ENCODE data around the gene PTPRCAP. TPM values are rescaled to one million over a fixed set of nuclear protein-coding genes. Genes with fewer than 3 reads are reported as not detected.

The PTPRCAP gene
- total and polyA plus RNA-seq, 10 of the 15 experiments (the other 5 are each of a cell fraction or from before 2014, with no cell fraction given) = 4.7 to 266 (median 125) TPM

- H4K20me1 ChIP-seq (ENCODE audit: control insufficient read depth, insufficient read depth) = no peaks in the 10 kb centered on the region
- H3K4me3 ChIP-seq = 0 out of 2 replicates have a peak overlapping the region, but pooled peaks have one; percentile 30
- RAD21 ChIA-PET (ENCODE audit: unreplicated experiment) = interaction anchor here (0.9 to 2.6 kb wide), 6 partner anchors 15 to 63 kb away, joined by 4 to 18 read pairs (median 5); partner anchors contain the start of genes PTPRCAP and RAD9A
Measured at GRCh38 chr11:67406420-67406968, 31.0 kb downstream of the PTPRCAP start.

More at GRCh38 chr11:67406420-67406968, 31.0 kb downstream of the PTPRCAP start:
- SMC1A ChIA-PET (ENCODE audit: uncharacterized antibody, unreplicated experiment) = interaction anchor here (0.7 to 3.1 kb wide), 6 partner anchors 14 to 99 kb away, joined by 3 to 11 read pairs (median 4); partner anchors contain the start of genes PTPRCAP and TMEM134
- peak overlapping the region; percentile 50; the same call in 1 of the 2 replicates for H3K4me2 ChIP-seq (ENCODE audit: control insufficient read depth, insufficient read depth)
- no peak for DNase-seq (ENCODE audit: low read depth, low spot score)
- WGBS (ENCODE audit: insufficient coverage, insufficient replicate concordance, low lambda C conversion rate, missing lambda C conversion rate) = 83% methylated on average over 17 of the region's 18 CpGs
- in situ Hi-C loops (cut with MboI) = no loop called here
- no TSS peak for BruUV-seq (replicated peaks)
- H3K27me3 ChIP-seq (replicated peaks in 1 of 2; ENCODE audit: control insufficient read depth in 2 of 2, insufficient read depth in 2 of 2, low read length in 1 of 2) = no peaks in the 10 kb centered on the region
- H3K9ac ChIP-seq (ENCODE audit: control insufficient read depth, insufficient read depth, low read length) = peak overlapping the region; percentile 15; the same call in 1 of the 2 replicates
- no peak overlapping the region for H2AFZ ChIP-seq (ENCODE audit: control insufficient read depth, low read depth, low read length)
- no peaks in the 10 kb centered on the region for H3K36me3 ChIP-seq (ENCODE audit: control insufficient read depth in 2 of 2, insufficient read depth in 2 of 2, low read length in 1 of 2)
- peaks cover 34% of the 10 kb centered on the region for H3K79me2 ChIP-seq (ENCODE audit: control insufficient read depth, insufficient read depth, low read length)
- POLR2A ChIA-PET = interaction anchor here (0.7 to 3.0 kb wide), 4 partner anchors 13 to 78 kb away, joined by 3 to 12 read pairs (median 4); partner anchors contain the start of gene PTPRCAP
- no peak for TF ChIP-seq RB1 (IDR thresholded peaks at IDR 0.05; ENCODE audit: borderline replicate concordance)
- TF ChIP-seq, protein P1, sequence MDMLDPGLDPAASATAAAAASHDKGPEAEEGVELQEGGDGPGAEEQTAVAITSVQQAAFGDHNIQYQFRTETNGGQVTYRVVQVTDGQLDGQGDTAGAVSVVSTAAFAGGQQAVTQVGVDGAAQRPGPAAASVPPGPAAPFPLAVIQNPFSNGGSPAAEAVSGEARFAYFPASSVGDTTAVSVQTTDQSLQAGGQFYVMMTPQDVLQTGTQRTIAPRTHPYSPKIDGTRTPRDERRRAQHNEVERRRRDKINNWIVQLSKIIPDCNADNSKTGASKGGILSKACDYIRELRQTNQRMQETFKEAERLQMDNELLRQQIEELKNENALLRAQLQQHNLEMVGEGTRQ (IDR thresholded peaks at IDR 0.05; ENCODE audit: borderline replicate concordance, low read depth, low read length) = no peak
- no peak for TF ChIP-seq KAT2A (conservative IDR thresholded peaks at IDR 0.05; ENCODE audit: control insufficient read depth, low read depth, low read length)
- no peak for TF ChIP-seq JUND (IDR thresholded peaks at IDR 0.05; ENCODE audit: low read depth, low read length)
- no peak for TF ChIP-seq CHD1 (IDR thresholded peaks at IDR 0.05; ENCODE audit: low read depth, low read length)
- no peak for TF ChIP-seq RUNX3 (IDR thresholded peaks at IDR 0.05; ENCODE audit: low read length)
- TF ChIP-seq RAD51 (IDR thresholded peaks at IDR 0.05) = no peak
- FAIRE-seq = no peak
- H3K9me3 ChIP-seq (replicated peaks; ENCODE audit: control insufficient read depth, insufficient read depth, low read length) = no peaks in the 10 kb centered on the region; the same call in 2 of the 3 replicates
- H3K27ac ChIP-seq (ENCODE audit: control insufficient read depth, insufficient read depth) = no peak overlapping the region; the same call in 1 of the 2 replicates
- peaks cover 69% of the 10 kb centered on the region for H3K4me1 ChIP-seq (ENCODE audit: control insufficient read depth, insufficient read depth, low read length)
- intact Hi-C loops (cut with micrococcal nuclease; ENCODE audit: unreplicated experiment) = no loop called here
- ATAC-seq = no peak
- CTCF ChIA-PET = interaction anchor here (1.0 to 1.9 kb wide), 3 partner anchors 14 to 63 kb away, joined by 4 to 7 read pairs (median 5); partner anchors contain the start of gene TMEM134

All from GM12878 (cell line).